Activated naive CD4-positive, alpha-beta T cell treated with anti-CD3 and anti-CD28 coated beads, Interleukin-2, amount 50 U/mL, for 72 hours (primary cell): ENCODE results near the gene CDHR3. TPM values are rescaled to one million over a fixed set of nuclear protein-coding genes. Genes with fewer than 3 reads are reported as not detected.

Experiments
- ATAC-seq, 2 donors: fragments of 150-1000 bp; cut with Tn5 transposase; 2 replicates each; pipeline ENCODE4 v1.10.0; 2021; ENCODE audit warnings: mild to moderate bottlenecking in 2 of 2, moderate library complexity in 2 of 2
- DNase-seq, 2 donors: peaks; one replicate each; pipeline ENCODE4 v3.0.0; 2021 to 2022; ENCODE audit warnings: low spot score in 2 of 2
- H3K27ac Mint-ChIP-seq, 2 donors: one replicate each; pipeline ENCODE4 v1.8.0; 2022; ENCODE audit warnings: mild to moderate bottlenecking in 2 of 2, mixed read lengths in 2 of 2
- H3K36me3 Mint-ChIP-seq, 2 donors: one replicate each; pipeline ENCODE4 v1.8.0; 2022; ENCODE audit warnings: mixed read lengths in 2 of 2
- H3K9me3 Mint-ChIP-seq, 2 donors: one replicate each; pipeline ENCODE4 v1.8.0; 2022; ENCODE audit warnings: mixed read lengths in 2 of 2
- total RNA-seq, 2 donors: library from RNA; stranded (reverse); gene quantifications; one replicate each; pipeline ENCODE4 v1.2.3, GENCODE V29; 2022

CDHR3 gene
- total RNA-seq, 2 donors from 2014 or later = 0.45 to 0.71 TPM

DNA sequence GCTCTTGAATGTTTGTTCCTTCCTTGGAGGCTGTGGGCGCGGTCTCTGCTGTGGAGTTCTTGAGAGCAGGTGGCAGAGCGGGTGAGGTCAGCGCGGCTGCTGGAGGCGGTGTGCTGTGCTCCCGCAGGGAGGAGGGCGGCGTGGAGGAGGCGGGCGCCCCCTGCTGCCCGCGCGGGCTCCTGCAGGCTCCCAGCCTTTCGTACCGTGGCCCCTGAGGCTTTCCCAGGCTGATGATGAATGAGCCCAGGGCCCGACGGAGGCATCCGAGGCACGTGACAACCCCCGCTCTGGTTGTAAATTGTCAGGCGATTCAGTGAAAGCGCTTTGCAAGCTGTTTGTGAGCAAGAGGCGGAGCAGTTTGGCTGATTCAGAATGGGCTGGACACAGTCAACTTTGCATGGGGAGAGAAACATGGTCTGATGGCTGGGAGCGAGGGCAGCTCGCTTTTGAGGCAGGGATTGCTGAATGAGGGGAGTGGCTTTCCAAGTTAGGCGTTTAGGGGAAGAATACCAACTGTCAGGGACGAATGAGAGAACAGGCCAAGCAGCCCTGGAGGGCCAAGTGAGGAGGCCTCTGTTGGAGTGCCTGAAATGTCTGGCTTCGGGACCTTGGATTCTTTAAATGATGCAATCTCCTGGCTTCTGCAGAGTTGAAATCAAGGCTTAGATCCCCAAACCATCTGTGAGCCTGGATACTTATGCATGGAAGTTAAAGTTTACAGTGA, 46.6 kb downstream of the CDHR3 start:
- peak overlapping the region in 1 of 2 donors; percentile 62 for H3K27ac Mint-ChIP-seq

GRCh38 chr7:106010331-106010730, 47.3 kb downstream of the CDHR3 start:
- ATAC-seq = no peak
- H3K9me3 Mint-ChIP-seq = peaks cover 15 to 25% of the 10 kb centered on the region in 2 donors
- no peak overlapping the region for H3K27ac Mint-ChIP-seq
- no peak for DNase-seq
- H3K36me3 Mint-ChIP-seq = peaks cover 13 to 26% of the 10 kb centered on the region in 2 donors

More for the DNA sequence above, 46.6 kb downstream of the CDHR3 start:
- Mint-ChIP-seq H3K9me3 (peaks cover 15 to 25% of the 10 kb centered on the region in 2 donors), H3K36me3 (peaks cover 13 to 26% of the 10 kb centered on the region in 2 donors)
- ATAC-seq (peak; percentile 99), DNase-seq (peak; percentile 84 to 86)

DNA sequence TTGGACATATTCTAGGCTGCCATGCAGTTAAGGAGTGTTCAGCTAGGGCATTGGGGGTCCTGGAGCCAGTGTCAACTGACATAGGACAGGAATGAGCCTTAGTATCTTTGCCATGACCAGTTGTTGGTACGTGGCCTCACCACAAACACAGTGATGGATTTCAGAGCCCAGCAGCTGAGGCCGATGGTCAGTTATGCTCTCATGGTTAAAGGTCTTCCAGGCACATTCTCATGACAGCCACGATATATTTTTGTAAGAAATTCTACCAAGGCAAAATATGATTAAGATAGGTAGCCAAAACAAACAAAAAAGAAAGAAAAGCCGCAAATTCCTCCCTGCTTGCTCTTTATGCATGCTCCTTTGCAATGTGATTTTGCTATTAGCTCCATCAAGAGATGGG, 47.8 kb downstream of the CDHR3 start:
- Mint-ChIP-seq H3K27ac (no peak overlapping the region), H3K36me3 (peaks cover 13 to 23% of the 10 kb centered on the region in 2 donors), H3K9me3 (peaks cover 12 to 22% of the 10 kb centered on the region in 2 donors)
- ATAC-seq (no peak), DNase-seq (no peak)

DNA sequence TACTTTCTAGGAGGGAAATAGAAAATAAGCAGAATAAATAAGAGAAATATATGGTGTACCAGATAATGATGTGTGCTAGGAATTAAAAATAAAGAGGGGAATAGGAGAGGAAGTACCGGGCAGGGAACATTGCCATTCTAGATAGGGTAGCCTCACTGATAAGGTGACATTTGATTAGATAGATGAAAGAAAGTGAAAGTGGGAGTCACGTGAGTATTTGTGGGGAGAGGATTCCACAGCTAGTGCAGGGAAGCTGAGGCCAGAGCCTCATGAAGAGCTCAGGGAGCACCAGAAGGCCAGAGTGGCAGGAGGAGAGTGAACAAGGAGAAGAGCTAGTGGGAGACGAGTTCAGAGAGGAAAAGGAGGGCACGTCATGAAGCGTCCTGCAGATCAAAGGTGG, 49.1 kb downstream of the CDHR3 start:
- no peak for DNase-seq
- no peak for ATAC-seq
- Mint-ChIP-seq H3K27ac (no peak overlapping the region), H3K36me3 (peaks cover 8 to 16% of the 10 kb centered on the region in 2 donors), H3K9me3 (peaks cover 7 to 16% of the 10 kb centered on the region in 2 donors)

DNA sequence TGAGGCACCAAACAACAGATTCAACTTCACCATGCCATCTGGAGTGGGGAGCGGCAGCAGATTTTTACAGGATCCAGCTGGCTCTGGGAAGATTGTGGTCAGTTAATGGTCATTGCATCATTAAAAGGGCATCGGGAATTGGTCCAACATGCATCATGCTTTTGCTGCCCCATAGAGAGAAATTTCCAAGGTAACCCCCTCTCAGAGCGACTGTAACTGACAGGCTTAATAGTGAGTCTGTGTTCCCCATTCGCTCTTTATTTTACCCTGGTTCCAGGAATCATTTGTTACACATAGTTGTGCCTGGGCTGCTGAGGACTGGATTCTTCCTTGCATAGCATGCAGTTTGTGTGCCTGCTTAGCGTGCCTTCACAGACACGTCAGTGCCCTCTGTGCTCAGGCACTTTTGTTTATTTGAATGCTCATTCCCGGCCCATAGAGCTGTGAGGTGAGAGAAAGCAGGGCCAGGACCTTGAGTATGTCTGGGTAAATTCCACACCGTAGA, 49.9 kb downstream of the CDHR3 start:
- Mint-ChIP-seq H3K27ac (no peak overlapping the region), H3K9me3 (peaks cover 0 to 8% of the 10 kb centered on the region in 2 donors), H3K36me3 (peaks cover 0 to 8% of the 10 kb centered on the region in 2 donors)
- ATAC-seq = no peak
- no peak for DNase-seq

DNA sequence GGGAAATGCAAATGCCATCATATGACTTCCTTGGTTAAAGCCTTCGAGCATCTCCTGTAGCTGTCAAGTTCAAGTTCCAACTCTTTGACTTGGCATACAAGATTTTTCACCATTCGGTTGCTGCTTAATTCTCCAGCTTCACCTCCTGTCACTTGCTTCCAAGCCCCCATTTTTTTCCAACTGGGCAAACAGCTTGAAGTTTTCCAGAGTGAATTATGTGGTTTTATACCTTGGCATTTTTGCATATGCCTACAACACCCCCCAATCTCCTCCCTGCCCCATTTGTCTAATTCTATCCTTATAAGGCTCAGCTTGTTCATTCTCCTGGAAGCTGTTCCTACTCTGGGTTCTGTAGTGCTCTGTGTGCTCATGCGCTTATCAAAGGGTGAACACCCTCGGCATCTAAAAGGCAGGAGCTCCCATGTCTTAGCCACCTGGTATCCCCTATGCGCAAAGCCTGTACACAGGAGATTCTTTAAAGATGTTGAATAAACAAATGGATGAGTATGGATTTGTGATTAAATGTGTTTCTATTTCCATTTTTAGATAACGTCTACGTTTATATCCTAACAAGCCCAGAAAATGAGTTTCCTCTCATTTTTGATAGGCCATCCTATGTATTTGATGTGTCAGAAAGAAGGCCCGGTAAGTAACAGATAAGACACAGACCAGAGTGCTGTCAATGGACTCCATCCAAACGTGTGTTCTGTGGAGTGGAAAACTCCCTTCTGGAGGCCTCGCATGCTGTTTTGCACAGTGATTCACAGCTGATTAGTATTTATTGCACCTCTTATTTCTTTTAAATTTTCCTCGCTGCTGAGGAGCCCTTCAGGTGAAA, 52.5 kb downstream of the CDHR3 start:
- no peak for DNase-seq
- ATAC-seq = no peak
- Mint-ChIP-seq H3K36me3 (no peaks in the 10 kb centered on the region), H3K27ac (no peak overlapping the region), H3K9me3 (no peaks in the 10 kb centered on the region)

- no peak for ATAC-seq
- H3K9me3 Mint-ChIP-seq = no peaks in the 10 kb centered on the region
- no peaks in the 10 kb centered on the region for H3K36me3 Mint-ChIP-seq
- no peak overlapping the region for H3K27ac Mint-ChIP-seq
- no peak for DNase-seq
Observed at GRCh38 chr7:106016331-106016730, 53.3 kb downstream of the CDHR3 start.

GRCh38 chr7:106017657-106018056, 54.6 kb downstream of the CDHR3 start:
- H3K27ac Mint-ChIP-seq = no peak overlapping the region
- ATAC-seq = no peak
- no peaks in the 10 kb centered on the region for H3K36me3 Mint-ChIP-seq
- DNase-seq = no peak
- no peaks in the 10 kb centered on the region for H3K9me3 Mint-ChIP-seq

DNA sequence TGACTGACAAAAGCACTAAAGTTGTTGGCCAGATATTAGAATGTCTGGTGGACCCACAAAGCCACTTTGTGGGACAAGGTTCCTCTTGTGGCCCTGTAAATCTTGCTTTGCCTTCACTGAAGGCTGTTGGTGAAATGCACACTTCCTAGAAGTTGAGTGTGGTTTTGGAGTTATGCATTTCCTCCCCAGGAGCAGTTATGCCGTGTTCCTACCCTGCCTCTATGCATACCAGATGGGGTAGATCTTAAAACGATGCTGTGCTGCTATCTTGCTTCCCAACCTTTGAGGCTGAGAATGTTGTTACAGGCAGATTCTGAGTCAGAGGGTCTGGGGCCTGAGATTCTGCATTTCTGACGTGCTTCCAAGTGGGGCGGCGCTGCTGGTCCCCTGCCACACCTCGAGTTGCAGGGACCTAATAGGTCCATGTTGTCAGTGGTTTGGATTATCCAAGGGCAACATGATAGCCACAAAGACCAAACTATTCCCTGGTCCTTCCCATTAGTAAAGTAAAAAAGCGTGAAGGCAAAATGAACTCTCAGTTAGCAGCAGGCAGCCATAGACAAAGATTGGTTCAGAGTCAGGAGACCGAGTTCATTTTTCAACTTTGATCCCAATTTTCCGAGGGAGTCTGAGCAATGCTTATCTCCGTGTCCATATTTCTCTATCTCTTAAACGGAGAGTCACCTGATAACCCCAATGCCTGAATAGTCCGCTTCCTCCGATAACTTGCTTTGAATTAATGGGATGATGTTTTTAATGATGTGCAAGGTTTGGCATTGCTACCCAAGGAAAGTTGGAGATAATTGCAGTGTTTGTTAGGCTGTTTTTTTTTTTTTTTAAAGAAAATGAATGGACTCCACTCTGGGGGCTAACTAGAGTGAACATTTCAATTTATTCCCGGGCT, 55.8 kb downstream of the CDHR3 start:
- Mint-ChIP-seq H3K27ac (no peak overlapping the region), H3K36me3 (no peaks in the 10 kb centered on the region), H3K9me3 (no peaks in the 10 kb centered on the region)
- ATAC-seq (no peak), DNase-seq (no peak)

GRCh38 chr7:106019470-106019820, 56.4 kb downstream of the CDHR3 start:
- no peak for ATAC-seq
- DNase-seq = no peak
- no peak overlapping the region for H3K27ac Mint-ChIP-seq
- H3K9me3 Mint-ChIP-seq = no peaks in the 10 kb centered on the region
- H3K36me3 Mint-ChIP-seq = no peaks in the 10 kb centered on the region

DNA sequence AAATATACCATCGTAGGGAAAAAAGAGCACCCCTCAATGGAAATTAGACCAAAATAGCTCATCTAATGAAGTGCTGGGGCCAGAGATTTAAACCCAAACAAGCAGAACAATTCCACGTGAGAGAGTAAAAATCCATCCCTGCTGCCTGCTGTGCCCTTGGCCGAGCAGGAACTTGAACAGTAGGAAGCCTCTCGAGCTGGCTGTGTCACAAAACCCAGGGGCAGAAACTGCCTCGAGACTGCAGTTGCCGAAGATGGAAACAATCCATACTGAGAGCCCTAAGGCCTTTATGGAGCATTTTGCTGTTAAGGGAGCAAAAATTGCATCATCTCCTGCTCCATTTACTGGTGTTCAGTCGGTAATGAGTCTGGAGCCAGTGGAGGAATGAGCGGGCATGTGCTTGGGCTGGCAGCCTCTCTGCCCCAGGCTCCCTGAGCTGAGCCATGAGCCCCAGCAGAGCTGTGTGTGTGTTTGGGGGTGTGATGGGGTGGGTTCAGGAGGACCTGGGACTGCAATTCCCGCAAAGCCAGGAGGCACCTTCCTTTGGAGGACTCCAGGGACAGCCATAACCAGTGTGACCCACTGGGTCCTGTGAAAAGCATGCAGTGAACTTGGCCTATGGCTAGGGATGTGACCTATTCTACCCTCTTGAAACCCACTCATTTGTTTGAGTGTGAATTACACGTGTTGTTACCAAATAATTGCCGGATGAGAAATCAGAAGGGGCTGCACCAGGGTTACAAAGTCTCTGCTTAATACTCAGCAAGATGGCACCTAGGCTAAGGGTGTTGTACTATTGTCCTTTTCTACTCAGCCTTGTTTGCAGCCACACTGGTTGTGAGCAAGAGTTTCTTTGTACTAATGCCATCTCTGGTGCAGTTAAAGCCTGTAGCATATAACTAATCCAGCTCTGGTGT, 58.3 kb downstream of the CDHR3 start:
- Mint-ChIP-seq H3K27ac (peak overlapping the region in 1 of 2 donors; percentile 94), H3K9me3 (no peaks in the 10 kb centered on the region), H3K36me3 (no peaks in the 10 kb centered on the region)
- no peak for DNase-seq
- ATAC-seq = no peak

DNA sequence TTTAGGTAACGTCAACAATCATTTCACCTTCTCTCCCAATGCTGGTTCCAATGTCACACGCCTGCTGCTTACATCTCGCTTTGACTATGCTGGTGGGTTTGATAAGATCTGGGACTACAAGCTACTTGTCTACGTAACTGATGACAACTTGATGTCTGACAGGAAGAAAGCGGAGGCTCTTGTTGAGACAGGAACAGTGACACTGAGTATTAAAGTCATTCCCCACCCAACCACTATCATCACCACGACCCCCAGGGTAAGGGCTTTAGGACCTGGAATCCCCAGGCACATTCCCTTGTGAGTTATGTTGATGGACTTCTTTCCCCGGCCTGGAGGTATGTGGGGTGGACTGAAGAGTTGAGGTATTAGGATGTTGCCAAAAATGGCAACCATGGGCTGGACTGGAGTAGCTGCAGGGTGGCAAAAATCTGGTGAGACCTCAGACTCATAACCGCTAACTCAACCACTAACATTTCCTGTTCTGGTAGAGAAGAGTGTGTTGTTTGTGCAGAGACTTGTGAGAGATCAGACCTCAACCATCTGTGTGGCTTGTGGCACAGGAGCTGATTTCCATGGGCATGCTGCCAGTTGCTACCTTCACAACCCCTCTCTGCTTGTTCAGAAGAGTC, 59.2 kb downstream of the CDHR3 start:
- DNase-seq (peak; percentile 42 to 81), ATAC-seq (peak; percentile 87 to 89)
- Mint-ChIP-seq H3K27ac (peak overlapping the region; percentile 34 to 94), H3K9me3 (no peaks in the 10 kb centered on the region), H3K36me3 (no peaks in the 10 kb centered on the region)

GRCh38 chr7:106023369-106024322, 60.6 kb downstream of the CDHR3 start:
- no peaks in the 10 kb centered on the region for H3K9me3 Mint-ChIP-seq
- DNase-seq = no peak
- ATAC-seq = no peak
- no peaks in the 10 kb centered on the region for H3K36me3 Mint-ChIP-seq
- peak overlapping the region in 1 of 2 donors; percentile 94 for H3K27ac Mint-ChIP-seq

DNA sequence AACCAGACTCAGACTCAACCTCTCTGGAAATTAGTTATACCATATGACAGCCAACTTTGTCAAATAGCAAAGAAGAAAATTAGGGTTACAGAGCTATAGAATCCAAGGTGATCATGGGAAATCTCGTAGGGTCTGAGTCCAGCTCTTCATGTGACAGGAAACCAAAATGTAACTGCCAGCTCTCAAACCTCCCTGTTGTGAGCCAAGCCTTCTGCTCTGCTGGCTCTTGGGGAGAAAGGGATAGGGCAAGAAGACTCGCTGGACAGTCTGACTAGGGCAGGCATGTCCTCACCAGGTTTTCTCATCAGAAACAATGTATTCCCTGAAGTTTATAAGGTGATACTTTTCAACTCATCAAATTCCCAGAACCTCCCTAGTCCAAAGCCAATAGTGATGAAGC, 63.0 kb downstream of the CDHR3 start:
- ATAC-seq (no peak), DNase-seq (no peak)
- Mint-ChIP-seq H3K9me3 (no peaks in the 10 kb centered on the region), H3K36me3 (no peaks in the 10 kb centered on the region), H3K27ac (no peak overlapping the region)
